ENCODE results near the gene CMTR1.

GRCh38 chr6:37519461-37519860 lies 86.4 kb downstream of the CMTR1 start:
- TF ChIP-seq ZNF274 (IDR thresholded peaks at IDR 0.05; ENCODE audit: low read depth, low read length) = no peak
- no peak for TF ChIP-seq YY1 (IDR thresholded peaks at IDR 0.05; ENCODE audit: insufficient read depth, insufficient read length)
- TF ChIP-seq SUZ12 (IDR thresholded peaks at IDR 0.05; ENCODE audit: extremely low read depth, insufficient read depth, insufficient read length) = no peak

Data from NT2/D1 (cell line).